IPS-15b (cell line): ENCODE measurements around the gene KDM2B.

Experiments used
- H3K27me3 ChIP-seq: one replicate; pipeline ENCODE4 v1.6.1; 2013; ENCODE audit warnings: low read length; ENCODE audit not compliant: control insufficient read depth, insufficient read depth
- H3K36me3 ChIP-seq: one replicate; pipeline ENCODE4 v1.6.1; 2013; ENCODE audit warnings: low read length; ENCODE audit not compliant: control insufficient read depth, insufficient read depth
- H3K4me1 ChIP-seq: one replicate; pipeline ENCODE4 v1.6.1; 2013; ENCODE audit warnings: mild to moderate bottlenecking, low read length; ENCODE audit not compliant: control insufficient read depth, insufficient read depth
- H3K4me3 ChIP-seq: one replicate; pipeline ENCODE4 v1.5.1; 2013; ENCODE audit warnings: low read depth, low read length
- H3K9ac ChIP-seq: one replicate; pipeline ENCODE4 v1.6.1; 2013; ENCODE audit warnings: low read depth, mild to moderate bottlenecking, low read length
- H3K9me3 ChIP-seq: one replicate; pipeline ENCODE4 v1.6.1; 2013; ENCODE audit warnings: mild to moderate bottlenecking, low read length; ENCODE audit not compliant: control insufficient read depth, insufficient read depth

KDM2B gene

DNA sequence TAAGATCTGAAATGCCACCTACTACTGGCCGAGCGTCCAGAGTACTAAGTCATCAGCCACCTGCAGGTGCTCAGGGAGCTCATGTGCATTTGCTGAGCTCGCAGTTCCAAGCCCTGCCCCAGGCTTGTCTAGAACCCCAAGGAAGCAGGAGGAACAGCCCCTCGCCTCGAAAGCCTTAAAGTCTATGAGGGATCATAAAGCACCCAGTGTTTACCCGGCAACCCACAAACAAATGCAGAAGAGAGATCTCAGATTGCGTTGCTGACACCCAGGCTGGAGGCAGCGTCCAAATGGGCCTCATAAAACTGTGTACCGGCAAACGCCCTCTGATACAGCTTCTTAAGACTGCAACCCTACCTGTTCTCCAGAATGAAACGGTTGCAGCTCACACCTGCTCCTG, 6.8 kb downstream of the KDM2B start:
- Histone ChIP-seq H3K4me1 (peaks cover 15% of the 10 kb centered on the region), H3K9ac (peak overlapping the region; percentile 24), H3K36me3 (peaks cover 48% of the 10 kb centered on the region), H3K27me3 (no peaks in the 10 kb centered on the region), H3K9me3 (no peaks in the 10 kb centered on the region), H3K4me3 (no peak overlapping the region)

DNA sequence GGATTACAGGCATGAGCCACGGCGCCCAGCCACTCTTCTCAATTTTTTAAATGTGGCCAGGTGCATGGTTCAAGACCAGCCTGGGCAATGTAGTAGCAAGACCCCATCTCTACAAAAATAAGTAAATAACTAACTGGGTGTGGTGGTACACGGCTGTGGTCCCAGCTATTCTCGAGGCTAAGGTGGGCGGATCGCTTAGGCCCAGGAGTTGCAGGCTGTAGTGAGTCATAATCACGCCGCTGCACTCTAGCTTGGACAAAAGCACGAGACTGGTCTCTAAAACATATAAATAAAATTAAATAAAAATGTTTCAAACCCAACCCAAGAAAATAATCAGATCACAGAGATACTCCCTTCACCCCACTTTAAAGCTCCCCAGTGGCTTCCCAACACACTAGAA, 8.9 kb downstream of the KDM2B start:
- Histone ChIP-seq H3K9ac (no peak overlapping the region), H3K9me3 (no peaks in the 10 kb centered on the region), H3K4me1 (peaks cover 15% of the 10 kb centered on the region), H3K27me3 (no peaks in the 10 kb centered on the region), H3K36me3 (peaks cover 48% of the 10 kb centered on the region), H3K4me3 (no peak overlapping the region)

DNA sequence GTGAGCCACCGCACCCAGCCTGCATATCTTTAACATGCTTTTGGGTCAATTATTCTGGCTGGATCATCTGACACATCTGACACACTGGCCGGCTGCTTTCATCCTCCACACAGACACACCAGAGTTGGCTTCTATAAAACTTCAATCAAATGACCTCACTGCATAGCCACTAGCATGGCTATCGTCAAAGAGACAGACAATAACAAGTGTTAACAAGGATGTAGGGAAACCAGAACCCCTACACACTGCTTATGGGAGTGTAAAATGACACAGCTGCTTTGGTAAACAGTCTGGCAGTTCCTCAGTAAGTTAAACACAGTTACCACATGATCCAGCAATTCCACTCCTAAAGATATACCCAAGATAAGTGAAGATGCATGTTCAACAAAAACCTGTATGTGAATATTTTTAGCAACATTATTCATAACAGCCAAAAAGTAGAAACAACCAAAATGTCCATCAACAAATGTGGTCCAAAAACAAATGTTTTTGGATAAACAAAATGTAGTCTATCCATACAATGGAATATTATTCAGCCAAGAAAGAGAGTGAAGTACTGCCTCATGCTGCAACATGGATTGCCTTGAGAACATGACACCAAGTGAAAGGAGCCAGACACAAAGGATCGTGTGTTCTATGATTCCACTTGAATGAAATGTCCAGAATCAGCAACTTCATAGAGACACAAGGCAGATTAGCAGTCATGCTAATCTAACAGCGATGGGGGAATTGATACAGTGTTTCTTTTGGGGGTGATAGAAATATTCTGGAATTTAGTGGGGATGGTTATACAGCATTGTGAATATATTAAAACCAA, 10.1 kb downstream of the KDM2B start:
- no peak overlapping the region for H3K4me3 ChIP-seq
- H3K36me3 ChIP-seq = peaks cover 43% of the 10 kb centered on the region
- no peaks in the 10 kb centered on the region for H3K9me3 ChIP-seq
- no peak overlapping the region for H3K9ac ChIP-seq
- H3K4me1 ChIP-seq = peaks cover 5% of the 10 kb centered on the region
- H3K27me3 ChIP-seq = no peaks in the 10 kb centered on the region

DNA sequence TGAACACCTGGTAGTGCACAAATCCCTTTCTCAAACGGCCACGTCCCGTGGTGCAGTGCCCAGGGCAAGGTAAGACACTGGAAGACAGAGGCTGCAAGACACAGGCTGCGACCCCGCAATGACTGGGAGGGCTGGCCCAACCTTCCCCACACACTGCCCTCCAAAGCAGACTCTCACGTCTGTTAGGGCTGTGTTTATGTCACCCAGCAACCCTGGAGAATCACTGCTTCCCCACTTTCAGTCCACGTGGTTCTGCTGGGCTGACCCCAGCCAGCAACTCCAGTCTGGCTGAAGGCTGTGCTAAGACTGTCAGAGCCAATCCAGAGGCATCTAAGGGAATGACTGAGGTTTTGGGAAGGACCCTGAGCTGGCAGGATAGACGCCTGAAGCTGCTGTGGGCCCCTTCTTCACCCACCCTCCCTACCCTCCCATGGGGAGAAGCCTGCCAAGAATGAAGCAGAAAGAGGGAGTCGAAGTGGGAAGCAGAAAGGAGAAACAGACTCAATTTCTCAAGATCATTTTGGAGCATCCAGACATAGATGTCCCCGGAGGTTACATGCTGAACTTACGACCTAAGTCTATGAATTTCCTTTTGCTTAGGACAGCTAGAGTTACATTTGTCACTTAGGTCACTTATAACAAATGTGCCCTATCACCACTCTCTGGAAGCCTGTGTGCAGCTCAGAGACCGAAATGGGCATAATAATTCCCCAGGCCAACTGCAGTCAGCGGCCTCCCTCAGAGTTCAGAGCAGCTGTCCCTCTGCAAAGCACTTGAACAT, 11.7 kb downstream of the KDM2B start:
- no peaks in the 10 kb centered on the region for H3K9me3 ChIP-seq
- H3K36me3 ChIP-seq = peaks cover 28% of the 10 kb centered on the region

DNA sequence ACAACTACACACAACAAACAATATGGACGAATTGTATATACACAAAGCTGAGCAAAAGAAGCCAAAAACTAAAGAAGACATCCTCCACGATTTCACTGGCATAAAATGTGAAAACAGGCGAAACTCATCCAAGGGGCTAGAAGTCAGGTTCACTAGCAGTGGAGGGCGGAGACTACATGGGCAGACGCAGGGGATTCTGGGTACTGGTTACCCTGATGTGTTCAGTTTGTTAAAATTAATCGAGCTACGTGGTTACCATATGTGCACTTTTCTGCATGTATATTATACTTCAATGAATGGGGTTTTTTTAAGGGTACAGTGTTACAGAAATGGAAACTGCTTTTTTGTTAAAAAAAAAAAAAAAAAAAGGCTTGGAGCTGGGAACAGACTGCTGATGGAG, 12.3 kb downstream of the KDM2B start:
- H3K4me1 ChIP-seq = no peaks in the 10 kb centered on the region
- no peaks in the 10 kb centered on the region for H3K27me3 ChIP-seq
- no peak overlapping the region for H3K4me3 ChIP-seq
- H3K9ac ChIP-seq = no peak overlapping the region
- peaks cover 22% of the 10 kb centered on the region for H3K36me3 ChIP-seq
- no peaks in the 10 kb centered on the region for H3K9me3 ChIP-seq

More for the DNA sequence above, 11.7 kb downstream of the KDM2B start:
- Histone ChIP-seq H3K4me3 (no peak overlapping the region), H3K27me3 (no peaks in the 10 kb centered on the region), H3K9ac (no peak overlapping the region), H3K4me1 (no peaks in the 10 kb centered on the region)

DNA sequence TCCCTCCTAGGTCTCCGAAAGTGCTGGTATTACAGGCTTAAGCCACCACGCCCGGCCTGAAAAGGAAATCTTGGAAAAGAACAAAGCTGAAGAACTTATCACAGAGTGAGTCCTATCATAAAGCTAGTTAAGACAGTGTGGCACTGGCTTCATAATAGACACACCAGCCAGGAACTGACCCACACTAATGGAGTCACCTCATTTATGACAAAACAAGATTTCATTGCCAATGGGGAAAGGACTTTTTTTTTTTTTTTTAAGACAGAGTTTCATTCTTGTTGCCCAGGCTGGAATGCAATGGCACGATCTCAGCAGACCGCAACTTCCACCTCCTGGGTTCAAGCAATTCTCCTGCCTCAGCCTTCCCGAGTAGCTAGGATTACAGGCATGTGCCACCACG, 15.7 kb downstream of the KDM2B start:
- no peaks in the 10 kb centered on the region for H3K9me3 ChIP-seq
- H3K9ac ChIP-seq = no peak overlapping the region
- no peak overlapping the region for H3K4me3 ChIP-seq
- no peaks in the 10 kb centered on the region for H3K27me3 ChIP-seq
- H3K4me1 ChIP-seq = peaks cover 2% of the 10 kb centered on the region
- peaks cover 7% of the 10 kb centered on the region for H3K36me3 ChIP-seq

DNA sequence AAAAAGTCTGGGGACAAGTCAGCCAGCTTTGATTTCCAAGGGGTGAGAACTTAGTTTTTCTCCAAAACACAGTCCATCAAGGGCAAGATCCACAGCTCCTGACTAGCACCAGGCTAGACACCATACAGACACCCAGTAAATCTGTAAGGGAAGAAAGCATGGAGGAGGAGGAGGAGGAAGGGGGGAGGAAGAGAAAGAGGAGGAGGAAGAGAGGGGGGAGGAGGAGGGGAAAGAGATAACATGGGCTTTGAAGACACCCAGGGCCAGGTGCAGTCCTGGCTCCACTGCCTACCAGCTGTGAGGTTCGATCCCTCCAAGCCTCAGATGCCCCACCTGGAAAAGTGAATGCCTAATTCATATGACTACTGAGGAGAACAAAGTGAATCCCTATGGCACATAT, 18.3 kb downstream of the KDM2B start:
- Histone ChIP-seq H3K9ac (no peak overlapping the region), H3K27me3 (no peaks in the 10 kb centered on the region), H3K9me3 (no peaks in the 10 kb centered on the region), H3K4me3 (no peak overlapping the region), H3K36me3 (peaks cover 19% of the 10 kb centered on the region), H3K4me1 (peaks cover 4% of the 10 kb centered on the region)

DNA sequence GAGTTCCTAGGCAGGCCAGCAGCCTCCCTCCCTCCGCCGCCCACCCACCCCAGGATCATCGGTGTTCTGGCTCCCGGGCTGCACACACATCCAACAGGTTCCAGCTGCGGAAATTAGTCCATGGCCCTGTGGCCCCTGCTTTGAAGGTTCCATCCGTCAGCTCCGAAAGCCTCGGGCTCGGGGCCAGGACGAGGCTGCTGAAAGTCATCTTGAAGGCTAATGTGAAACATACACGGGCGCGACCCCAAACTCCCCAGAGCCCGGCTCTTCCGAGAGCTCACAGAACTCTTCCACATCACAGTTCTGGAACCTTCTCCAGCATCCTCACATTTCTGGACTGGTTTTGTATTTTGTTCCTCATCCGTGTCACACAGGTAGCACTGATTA, 19.8 kb downstream of the KDM2B start:
- H3K9ac ChIP-seq = no peak overlapping the region
- peaks cover 22% of the 10 kb centered on the region for H3K36me3 ChIP-seq
- H3K27me3 ChIP-seq = no peaks in the 10 kb centered on the region
- no peak overlapping the region for H3K4me3 ChIP-seq
- H3K9me3 ChIP-seq = no peaks in the 10 kb centered on the region
- H3K4me1 ChIP-seq = peaks cover 4% of the 10 kb centered on the region

DNA sequence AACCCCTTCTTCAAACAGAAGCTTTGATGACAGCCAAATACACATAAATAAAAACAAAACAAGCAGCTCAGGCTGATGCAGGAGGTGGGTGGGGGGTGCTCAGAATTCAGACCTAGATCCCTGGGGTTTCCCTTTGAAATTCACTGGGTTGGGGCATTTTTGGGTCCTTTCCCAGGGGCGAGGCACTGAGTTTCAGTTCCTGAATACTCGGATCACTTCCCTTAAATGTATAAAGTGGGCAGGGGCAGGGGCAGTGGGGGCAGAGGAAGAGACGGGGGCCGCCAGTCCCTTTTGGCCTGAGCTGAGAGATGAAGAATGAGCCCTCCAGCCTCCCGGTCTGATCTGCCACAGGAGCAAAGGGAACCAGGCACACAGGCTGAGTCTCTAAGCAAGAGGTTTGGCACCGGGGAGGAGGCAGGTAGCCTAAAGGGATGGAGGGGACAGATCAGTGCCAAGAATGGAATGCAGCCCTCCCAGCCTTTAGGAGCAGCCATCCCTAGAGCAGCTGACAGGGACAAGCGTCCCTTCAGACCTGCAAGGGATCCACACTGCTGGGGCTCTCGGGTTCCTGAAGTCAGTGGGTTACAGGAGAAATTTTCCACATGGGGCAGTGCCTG, 20.3 kb downstream of the KDM2B start:
- no peak overlapping the region for H3K4me3 ChIP-seq
- no peaks in the 10 kb centered on the region for H3K9me3 ChIP-seq
- H3K9ac ChIP-seq = no peak overlapping the region
- H3K36me3 ChIP-seq = peaks cover 24% of the 10 kb centered on the region
- H3K4me1 ChIP-seq = peaks cover 4% of the 10 kb centered on the region
- no peaks in the 10 kb centered on the region for H3K27me3 ChIP-seq

DNA sequence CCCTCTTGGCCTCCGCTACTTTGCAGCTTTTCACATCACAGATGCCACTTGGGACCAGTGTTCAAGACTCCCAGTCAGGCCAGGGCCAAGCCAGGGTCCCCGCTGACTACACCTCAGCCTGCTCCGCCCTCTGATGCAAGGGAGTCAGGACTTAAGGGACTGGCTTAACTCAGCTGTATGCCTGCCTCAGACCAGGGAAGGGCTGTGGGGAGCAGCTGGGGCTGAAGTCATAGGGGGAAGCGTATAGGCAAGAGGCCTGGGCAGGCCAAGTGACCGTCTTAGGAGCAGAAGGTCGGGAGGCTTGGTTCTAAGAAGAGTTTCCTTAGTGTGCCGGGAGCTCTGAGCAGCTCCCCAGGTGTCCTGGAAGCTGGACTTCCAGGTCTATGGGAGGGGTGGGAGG, 21.9 kb downstream of the KDM2B start:
- Histone ChIP-seq H3K9ac (no peak overlapping the region), H3K36me3 (peaks cover 32% of the 10 kb centered on the region), H3K9me3 (no peaks in the 10 kb centered on the region), H3K27me3 (no peaks in the 10 kb centered on the region), H3K4me1 (peaks cover 4% of the 10 kb centered on the region), H3K4me3 (no peak overlapping the region)

DNA sequence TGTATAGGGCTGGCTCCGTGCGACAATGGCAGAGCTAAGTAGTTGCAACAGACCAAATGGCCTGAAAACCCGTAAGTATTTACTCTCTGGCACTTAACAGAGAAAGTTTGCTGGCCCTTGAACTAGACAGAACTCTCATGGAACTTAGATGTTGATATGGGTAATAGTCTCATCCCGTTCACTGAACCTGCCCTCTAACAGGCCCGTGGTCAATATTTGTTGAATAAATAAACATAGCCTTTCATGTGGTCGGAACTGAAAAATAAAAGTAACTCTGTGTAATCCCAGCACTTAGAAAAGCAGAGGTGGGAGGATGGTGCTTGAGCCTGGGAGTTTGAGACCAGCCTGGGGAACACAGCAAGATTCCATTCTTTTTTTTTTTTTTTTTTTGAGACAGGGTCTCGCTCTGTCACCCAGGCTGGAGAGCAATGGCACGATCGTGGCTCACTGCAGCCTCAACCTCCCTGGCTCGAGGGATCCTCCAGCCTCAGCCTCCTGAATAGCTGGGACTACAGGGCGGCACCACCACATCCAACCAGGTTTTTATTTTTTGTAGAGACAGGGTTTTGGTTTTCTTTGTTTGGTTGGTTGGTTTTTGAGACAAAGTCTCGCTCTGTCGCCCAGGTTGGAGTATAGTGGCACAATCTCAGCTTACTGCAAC, 29.7 kb downstream of the KDM2B start:
- Histone ChIP-seq H3K4me3 (no peak overlapping the region), H3K4me1 (no peaks in the 10 kb centered on the region), H3K9me3 (no peaks in the 10 kb centered on the region), H3K9ac (no peak overlapping the region), H3K36me3 (peaks cover 43% of the 10 kb centered on the region), H3K27me3 (no peaks in the 10 kb centered on the region)
